Measurements from ENCODE around the gene ARFGAP1.

Gene ARFGAP1

GRCh38 chr20:63233924-63234323 lies 38.7 kb upstream of the ARFGAP1 start:
- no peak for TF ChIP-seq CTCF (IDR thresholded peaks at IDR 0.05; ENCODE audit: low read depth, low read length)
- DNase-seq (ENCODE audit: low read depth, low spot score) = no peak
- no peak overlapping the region for H3K4me3 ChIP-seq (ENCODE audit: low read depth, low read length)
- in situ Hi-C loops (cut with HindIII; ENCODE audit: low sequenced_read_pairs) = no loop called here

- in situ Hi-C loops (cut with HindIII; ENCODE audit: low sequenced_read_pairs) = no loop called here
- DNase-seq (ENCODE audit: low read depth, low spot score) = no peak
- TF ChIP-seq CTCF (IDR thresholded peaks at IDR 0.05; ENCODE audit: low read depth, low read length) = peak; percentile 51
- H3K4me3 ChIP-seq (ENCODE audit: low read depth, low read length) = no peak overlapping the region
These were observed 37.8 kb upstream of the ARFGAP1 start for GRCh38 chr20:63234693-63235398.

- H3K4me3 ChIP-seq (ENCODE audit: low read depth, low read length) = no peak within 1 kb of the TSS
- in situ Hi-C loops (cut with HindIII; ENCODE audit: low sequenced_read_pairs) = no loop called here
- DNase-seq (ENCODE audit: low read depth, low spot score) = no peak
- no peak for TF ChIP-seq CTCF (IDR thresholded peaks at IDR 0.05; ENCODE audit: low read depth, low read length)
These were observed 37.1 kb upstream of the ARFGAP1 start, which contains the start of gene BIRC7 for GRCh38 chr20:63235399-63235983. TSS of gene BIRC7 (plus strand) at chr20:63235905. CDS start at chr20:63236097, 192 bp downstream.

- H3K4me3 ChIP-seq (ENCODE audit: low read depth, low read length) = no peak overlapping the region
- DNase-seq (ENCODE audit: low read depth, low spot score) = no peak
- in situ Hi-C loops (cut with HindIII; ENCODE audit: low sequenced_read_pairs) = no loop called here
- TF ChIP-seq CTCF (IDR thresholded peaks at IDR 0.05; ENCODE audit: low read depth, low read length) = no peak
These were observed 36.3 kb upstream of the ARFGAP1 start for GRCh38 chr20:63236116-63236837.

- H3K4me3 ChIP-seq (ENCODE audit: low read depth, low read length) = no peak overlapping the region
- in situ Hi-C loops (cut with HindIII; ENCODE audit: low sequenced_read_pairs) = no loop called here
- no peak for DNase-seq (ENCODE audit: low read depth, low spot score)
- no peak for TF ChIP-seq CTCF (IDR thresholded peaks at IDR 0.05; ENCODE audit: low read depth, low read length)
These were observed 34.6 kb upstream of the ARFGAP1 start for GRCh38 chr20:63238031-63238430.

GRCh38 chr20:63238514-63239125 lies 34.0 kb upstream of the ARFGAP1 start:
- no peak for DNase-seq (ENCODE audit: low read depth, low spot score)
- H3K4me3 ChIP-seq (ENCODE audit: low read depth, low read length) = no peak overlapping the region
- in situ Hi-C loops (cut with HindIII; ENCODE audit: low sequenced_read_pairs) = no loop called here
- TF ChIP-seq CTCF (IDR thresholded peaks at IDR 0.05; ENCODE audit: low read depth, low read length) = no peak
